HepG2 (cell line): ENCODE measurements around the gene CHKA. TPM values are rescaled to one million over a fixed set of nuclear protein-coding genes. Genes with fewer than 3 reads are reported as not detected.

Source experiments
- ARID3A ChIP-seq: IDR thresholded peaks from 2 replicates; pipeline ENCODE4 v1.6.1; 2012; ENCODE audit warnings: low read depth, low read length, improper control_type of control experiment
- BRF2 ChIP-seq: sonication (generic); formaldehyde crosslinking; IDR thresholded peaks from 2 replicates; pipeline ENCODE4 v1.8.1; 2022; ENCODE audit warnings: mild to moderate bottlenecking, missing genetic modification reagents
- DR1 ChIP-seq: sonication (generic); formaldehyde crosslinking; IDR thresholded peaks from 2 replicates; pipeline ENCODE4 v1.8.0; 2021; ENCODE audit warnings: mild to moderate bottlenecking, missing genetic modification reagents, inconsistent platforms
- FOXA3 ChIP-seq: IDR thresholded peaks from 2 replicates; pipeline ENCODE4 v1.6.1; 2016; ENCODE audit warnings: missing genetic modification reagents, missing compliant biosample characterization
- HMG20B ChIP-seq: conservative IDR thresholded peaks from 2 replicates; pipeline ENCODE4 v1.6.1; 2016; ENCODE audit warnings: missing genetic modification reagents, missing compliant biosample characterization
- HMGXB3 ChIP-seq: sonication (generic); formaldehyde crosslinking; IDR thresholded peaks from 2 replicates; pipeline ENCODE4 v1.4.0; 2020; ENCODE audit warnings: missing genetic modification reagents, borderline replicate concordance
- MXD3 ChIP-seq: IDR thresholded peaks from 2 replicates; pipeline ENCODE4 v1.6.1; 2016; ENCODE audit warnings: mild to moderate bottlenecking, missing biosample characterization, missing genetic modification reagents
- POGK ChIP-seq: sonication (generic); formaldehyde crosslinking; conservative IDR thresholded peaks from 2 replicates; pipeline ENCODE4 v1.8.0; 2022; ENCODE audit warnings: mild to moderate bottlenecking, moderate library complexity, missing genetic modification reagents
- STAT6 ChIP-seq: sonication (generic); formaldehyde crosslinking; IDR thresholded peaks from 2 replicates; pipeline ENCODE4 v1.4.0; 2020; ENCODE audit warnings: missing genetic modification reagents, mild to moderate bottlenecking, borderline replicate concordance
- TAF15 ChIP-seq: fragments of 200-400 bp; formaldehyde crosslinking; IDR thresholded peaks from one replicate; pipeline ENCODE4 v1.6.1; 2018; ENCODE audit warnings: mild to moderate bottlenecking, low read depth, low read length; ENCODE audit not compliant: poor library complexity, severe bottlenecking
- ZBTB3 ChIP-seq: sonication (generic); formaldehyde crosslinking; IDR thresholded peaks from 2 replicates; pipeline ENCODE4 v1.4.0; 2020; ENCODE audit warnings: low read depth, mild to moderate bottlenecking, moderate library complexity, missing genetic modification reagents, borderline replicate concordance
- ZBTB43 ChIP-seq: sonication (generic); formaldehyde crosslinking; conservative IDR thresholded peaks from 2 replicates; pipeline ENCODE4 v1.4.0; 2020; ENCODE audit warnings: missing genetic modification reagents
- ZNF20 ChIP-seq: sonication (generic); formaldehyde crosslinking; IDR thresholded peaks from 2 replicates; pipeline ENCODE4 v1.4.0; 2020; ENCODE audit warnings: mild to moderate bottlenecking, moderate library complexity, missing genetic modification reagents
- ZNF430 ChIP-seq: sonication (generic); formaldehyde crosslinking; IDR thresholded peaks from 2 replicates; pipeline ENCODE4 v1.9.0; 2021; ENCODE audit warnings: mild to moderate bottlenecking, missing genetic modification reagents
- ZNF563 ChIP-seq: sonication (generic); formaldehyde crosslinking; IDR thresholded peaks from 2 replicates; pipeline ENCODE4 v1.8.0; 2022; ENCODE audit warnings: mild to moderate bottlenecking, moderate library complexity, missing genetic modification reagents
- polyA plus RNA-seq, 8 experiments: library from polyadenylated mRNA; depleted of rRNA in 3 of 8; stranded (reverse) in 7 of 8; unstranded in 1 of 8; fragments of >200 nt; fragmentation: Illumina TruSeq in 4 of 8; extraction: Trizol in 4 of 8; gene quantifications; 2 replicates each; pipeline versions ENCODE4 v1.2.1 to v1.2.3, GENCODE V29; 2011 to 2016; ENCODE audit warnings: low read depth in 4 of 8, missing spikeins in 1 of 8, mixed read lengths in 1 of 8; ENCODE audit not compliant: insufficient read depth in 1 of 8
- total RNA-seq, 5 experiments: library from RNA; depleted of rRNA; stranded (reverse); fragments of >200 nt; fragmentation: Illumina TruSeq; extraction: Trizol; gene quantifications; 2 replicates each; pipeline ENCODE4 v1.2.3, GENCODE V29; 2016; ENCODE audit warnings: low read depth in 1 of 5

CHKA gene
- total and polyA plus RNA-seq, 2 of the 13 experiments (the other 11 are each of a cell fraction or from before 2014, with no cell fraction given), result 71.6 to 92.7 TPM

GRCh38 chr11:68020575-68020974, 100.6 kb downstream of the CHKA start (continued):
- 0 out of 2 replicates have a peak, but pooled peaks have one; percentile 1 for TF ChIP-seq HMGXB3 (CRISPR knock-in tag)
- TF ChIP-seq BRF2 (CRISPR knock-in tag), result no peak
- TF ChIP-seq ZNF563 (CRISPR knock-in tag), result no peak
- TF ChIP-seq TAF15, result no peak
- TF ChIP-seq STAT6 (CRISPR knock-in tag), result no peak
- TF ChIP-seq ZNF430 (CRISPR knock-in tag), result 0 out of 2 replicates have a peak, but pooled peaks have one; percentile 45
- peak; percentile 55; the same call in 1 of the 2 replicates for TF ChIP-seq ZBTB43 (CRISPR knock-in tag)
- TF ChIP-seq POGK (CRISPR knock-in tag), result 0 out of 2 replicates have a peak, but pooled peaks have one; percentile 58
- no peak for TF ChIP-seq FOXA3 (CRISPR knock-in tag)
- no peak for TF ChIP-seq DR1 (CRISPR knock-in tag)
- no peak for TF ChIP-seq ARID3A
- TF ChIP-seq ZBTB3 (CRISPR knock-in tag), result no peak
- no peak for TF ChIP-seq HMG20B
- peak; percentile 48; the same call in 1 of the 2 replicates for TF ChIP-seq MXD3
- TF ChIP-seq ZNF20, result no peak
